ENCODE data around the gene PROSER3.
A peak's percentile ranks its signal among the peaks of the same experiment; 100 is the strongest.

PROSER3 gene

GRCh38 chr19:35757749-35758608, at the start of gene PROSER3:
TSS of gene PROSER3 (plus strand) at chr19:35758176. CDS start at chr19:35758216, 40 bp downstream.
- H3K36me3 ChIP-seq (ENCODE audit: control insufficient read depth in 1 of 2, insufficient read depth in 2 of 2, low read length in 2 of 2): peaks cover 13 to 32% of the 10 kb centered on the region in 2 donors
- peak within 1 kb of the TSS; percentile 100 for H3K27ac ChIP-seq (ENCODE audit: low read length)
- no peaks in the 10 kb centered on the region for H3K9me3 ChIP-seq (ENCODE audit: control insufficient read depth in 1 of 2, low read length in 2 of 2)
- peak within 1 kb of the TSS; percentile 93 to 99 for H3K4me3 ChIP-seq (ENCODE audit: low read depth in 1 of 2, low read length in 2 of 2)
- H3K27me3 ChIP-seq (ENCODE audit: low read depth, low read length): no peaks in the 10 kb centered on the region
- H3K4me1 ChIP-seq (ENCODE audit: control insufficient read depth in 1 of 2, insufficient read depth in 2 of 2, low read length in 2 of 2): peaks cover 4 to 46% of the 10 kb centered on the region in 2 donors

- Histone ChIP-seq H3K4me1 (ENCODE audit: control insufficient read depth in 1 of 2, insufficient read depth in 2 of 2, low read length in 2 of 2) (no peaks in the 10 kb centered on the region), H3K27me3 (ENCODE audit: low read depth, low read length) (no peaks in the 10 kb centered on the region), H3K4me3 (ENCODE audit: low read depth in 1 of 2, low read length in 2 of 2) (no peak overlapping the region), H3K9me3 (ENCODE audit: control insufficient read depth in 1 of 2, low read length in 2 of 2) (no peaks in the 10 kb centered on the region), H3K36me3 (ENCODE audit: control insufficient read depth in 1 of 2, insufficient read depth in 2 of 2, low read length in 2 of 2) (no peaks in the 10 kb centered on the region), H3K27ac (ENCODE audit: low read length) (no peak overlapping the region)
Measured at GRCh38 chr19:35708391-35708790, 49.6 kb upstream of the PROSER3 start.

- Histone ChIP-seq H3K9me3 (ENCODE audit: control insufficient read depth in 1 of 2, low read length in 2 of 2) (no peaks in the 10 kb centered on the region), H3K4me3 (ENCODE audit: low read depth in 1 of 2, low read length in 2 of 2) (no peak overlapping the region), H3K36me3 (ENCODE audit: control insufficient read depth in 1 of 2, insufficient read depth in 2 of 2, low read length in 2 of 2) (no peaks in the 10 kb centered on the region), H3K27me3 (ENCODE audit: low read depth, low read length) (no peaks in the 10 kb centered on the region), H3K27ac (ENCODE audit: low read length) (no peak overlapping the region), H3K4me1 (ENCODE audit: control insufficient read depth in 1 of 2, insufficient read depth in 2 of 2, low read length in 2 of 2) (peaks cover 5 to 6% of the 10 kb centered on the region in 2 donors)
Measured at GRCh38 chr19:35710784-35711723, 46.9 kb upstream of the PROSER3 start.

- Histone ChIP-seq H3K4me3 (ENCODE audit: low read depth in 1 of 2, low read length in 2 of 2) (no peak overlapping the region), H3K9me3 (ENCODE audit: control insufficient read depth in 1 of 2, low read length in 2 of 2) (no peaks in the 10 kb centered on the region), H3K27ac (ENCODE audit: low read length) (no peak overlapping the region), H3K4me1 (ENCODE audit: control insufficient read depth in 1 of 2, insufficient read depth in 2 of 2, low read length in 2 of 2) (peaks cover 5 to 8% of the 10 kb centered on the region in 2 donors), H3K36me3 (ENCODE audit: control insufficient read depth in 1 of 2, insufficient read depth in 2 of 2, low read length in 2 of 2) (no peaks in the 10 kb centered on the region), H3K27me3 (ENCODE audit: low read depth, low read length) (no peaks in the 10 kb centered on the region)
Measured at GRCh38 chr19:35712567-35713505, 45.1 kb upstream of the PROSER3 start.

GRCh38 chr19:35713506-35713850, 44.5 kb upstream of the PROSER3 start:
- H3K36me3 ChIP-seq (ENCODE audit: control insufficient read depth in 1 of 2, insufficient read depth in 2 of 2, low read length in 2 of 2): no peaks in the 10 kb centered on the region
- no peaks in the 10 kb centered on the region for H3K9me3 ChIP-seq (ENCODE audit: control insufficient read depth in 1 of 2, low read length in 2 of 2)
- no peak overlapping the region for H3K4me3 ChIP-seq (ENCODE audit: low read depth in 1 of 2, low read length in 2 of 2)
- peaks cover 5 to 10% of the 10 kb centered on the region in 2 donors for H3K4me1 ChIP-seq (ENCODE audit: control insufficient read depth in 1 of 2, insufficient read depth in 2 of 2, low read length in 2 of 2)
- no peak overlapping the region for H3K27ac ChIP-seq (ENCODE audit: low read length)
- no peaks in the 10 kb centered on the region for H3K27me3 ChIP-seq (ENCODE audit: low read depth, low read length)

GRCh38 chr19:35713904-35714495, 44.0 kb upstream of the PROSER3 start:
- H3K4me1 ChIP-seq (ENCODE audit: control insufficient read depth in 1 of 2, insufficient read depth in 2 of 2, low read length in 2 of 2): peaks cover 7 to 15% of the 10 kb centered on the region in 2 donors
- no peak overlapping the region for H3K4me3 ChIP-seq (ENCODE audit: low read depth in 1 of 2, low read length in 2 of 2)
- H3K27me3 ChIP-seq (ENCODE audit: low read depth, low read length): no peaks in the 10 kb centered on the region
- H3K9me3 ChIP-seq (ENCODE audit: control insufficient read depth in 1 of 2, low read length in 2 of 2): no peaks in the 10 kb centered on the region
- H3K27ac ChIP-seq (ENCODE audit: low read length): no peak overlapping the region
- H3K36me3 ChIP-seq (ENCODE audit: control insufficient read depth in 1 of 2, insufficient read depth in 2 of 2, low read length in 2 of 2): no peaks in the 10 kb centered on the region

- Histone ChIP-seq H3K4me1 (ENCODE audit: control insufficient read depth in 1 of 2, insufficient read depth in 2 of 2, low read length in 2 of 2) (peaks cover 12 to 23% of the 10 kb centered on the region in 2 donors), H3K9me3 (ENCODE audit: control insufficient read depth in 1 of 2, low read length in 2 of 2) (no peaks in the 10 kb centered on the region), H3K36me3 (ENCODE audit: control insufficient read depth in 1 of 2, insufficient read depth in 2 of 2, low read length in 2 of 2) (peaks cover 0 to 1% of the 10 kb centered on the region in 2 donors), H3K4me3 (ENCODE audit: low read depth in 1 of 2, low read length in 2 of 2) (no peak overlapping the region), H3K27me3 (ENCODE audit: low read depth, low read length) (no peaks in the 10 kb centered on the region), H3K27ac (ENCODE audit: low read length) (no peak overlapping the region)
Measured at GRCh38 chr19:35714601-35715354, 43.2 kb upstream of the PROSER3 start.

- Histone ChIP-seq H3K36me3 (ENCODE audit: control insufficient read depth in 1 of 2, insufficient read depth in 2 of 2, low read length in 2 of 2) (peaks cover 5 to 7% of the 10 kb centered on the region in 2 donors), H3K4me1 (ENCODE audit: control insufficient read depth in 1 of 2, insufficient read depth in 2 of 2, low read length in 2 of 2) (peaks cover 12 to 26% of the 10 kb centered on the region in 2 donors), H3K9me3 (ENCODE audit: control insufficient read depth in 1 of 2, low read length in 2 of 2) (no peaks in the 10 kb centered on the region), H3K4me3 (ENCODE audit: low read depth in 1 of 2, low read length in 2 of 2) (no peak overlapping the region), H3K27ac (ENCODE audit: low read length) (no peak overlapping the region), H3K27me3 (ENCODE audit: low read depth, low read length) (no peaks in the 10 kb centered on the region)
Measured at GRCh38 chr19:35715355-35715809, 42.6 kb upstream of the PROSER3 start.

GRCh38 chr19:35715981-35716800, 41.8 kb upstream of the PROSER3 start:
- Histone ChIP-seq H3K27ac (ENCODE audit: low read length) (peak overlapping the region; percentile 75), H3K27me3 (ENCODE audit: low read depth, low read length) (no peaks in the 10 kb centered on the region), H3K36me3 (ENCODE audit: control insufficient read depth in 1 of 2, insufficient read depth in 2 of 2, low read length in 2 of 2) (peaks cover 5 to 7% of the 10 kb centered on the region in 2 donors), H3K9me3 (ENCODE audit: control insufficient read depth in 1 of 2, low read length in 2 of 2) (no peaks in the 10 kb centered on the region), H3K4me3 (ENCODE audit: low read depth in 1 of 2, low read length in 2 of 2) (peak overlapping the region; percentile 76 to 97), H3K4me1 (ENCODE audit: control insufficient read depth in 1 of 2, insufficient read depth in 2 of 2, low read length in 2 of 2) (peaks cover 12 to 26% of the 10 kb centered on the region in 2 donors)
